GM19395 (cell line): Measurements from ENCODE around the gene CDH20.
A peak's percentile ranks its signal among the peaks of the same experiment; 100 is the strongest.

Experiments used
- ATAC-seq: cut with Tn5 transposase; IDR thresholded peaks from one replicate; pipeline ENCODE4 v1.9.1; 2021; ENCODE audit warnings: mild to moderate bottlenecking, moderate library complexity; ENCODE audit not compliant: unreplicated experiment

The CDH20 gene

DNA sequence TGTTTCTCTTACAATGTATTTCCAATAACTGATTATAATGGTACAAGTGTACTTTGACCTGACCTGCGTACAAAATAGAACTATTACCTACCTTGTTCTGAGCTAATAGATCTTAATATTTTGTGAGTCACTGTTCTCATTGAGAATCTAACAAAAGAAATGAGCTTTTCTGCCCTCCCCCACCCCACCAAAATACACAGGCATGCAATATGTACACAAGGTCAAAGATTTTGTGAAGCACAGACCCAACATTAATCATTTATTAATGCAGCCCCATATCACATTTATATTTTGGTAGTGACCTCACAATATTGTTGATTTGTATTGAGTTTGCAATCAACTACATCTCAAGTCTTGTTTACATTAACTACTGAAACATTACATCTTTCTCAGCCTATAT lies 86.5 kb downstream of the CDH20 start:
- ATAC-seq: no peak

DNA sequence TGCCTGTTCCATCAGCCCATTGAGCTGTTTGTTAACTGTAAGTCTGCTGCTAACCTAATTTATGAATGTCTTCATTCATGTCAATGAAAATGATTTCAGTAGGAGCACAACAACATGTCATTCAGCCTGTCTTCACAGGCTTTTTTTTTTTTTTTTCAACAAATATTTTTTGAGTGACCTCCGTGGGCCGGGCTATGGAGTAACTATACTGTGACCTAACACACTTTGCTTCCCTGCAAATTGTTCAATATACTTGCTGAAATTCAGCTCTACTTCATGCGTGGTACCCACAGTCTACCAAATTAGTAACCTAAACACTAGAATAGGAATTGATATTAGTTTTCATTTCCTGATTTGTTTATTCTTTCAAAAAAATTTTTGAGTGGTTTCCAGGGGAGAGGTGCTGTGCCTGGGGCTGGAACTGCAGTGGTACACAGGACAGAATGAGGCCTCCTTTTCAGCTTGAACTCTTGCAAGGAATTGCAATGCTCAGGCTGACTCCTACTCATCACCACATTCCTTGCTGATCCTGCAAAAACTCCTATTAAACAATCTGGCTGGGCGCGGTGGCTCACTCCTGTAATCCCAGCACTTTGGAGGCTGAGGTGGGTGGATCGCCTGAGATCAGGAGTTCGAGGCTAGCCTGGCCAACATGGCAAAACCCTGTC lies 87.1 kb downstream of the CDH20 start:
- ATAC-seq: no peak

DNA sequence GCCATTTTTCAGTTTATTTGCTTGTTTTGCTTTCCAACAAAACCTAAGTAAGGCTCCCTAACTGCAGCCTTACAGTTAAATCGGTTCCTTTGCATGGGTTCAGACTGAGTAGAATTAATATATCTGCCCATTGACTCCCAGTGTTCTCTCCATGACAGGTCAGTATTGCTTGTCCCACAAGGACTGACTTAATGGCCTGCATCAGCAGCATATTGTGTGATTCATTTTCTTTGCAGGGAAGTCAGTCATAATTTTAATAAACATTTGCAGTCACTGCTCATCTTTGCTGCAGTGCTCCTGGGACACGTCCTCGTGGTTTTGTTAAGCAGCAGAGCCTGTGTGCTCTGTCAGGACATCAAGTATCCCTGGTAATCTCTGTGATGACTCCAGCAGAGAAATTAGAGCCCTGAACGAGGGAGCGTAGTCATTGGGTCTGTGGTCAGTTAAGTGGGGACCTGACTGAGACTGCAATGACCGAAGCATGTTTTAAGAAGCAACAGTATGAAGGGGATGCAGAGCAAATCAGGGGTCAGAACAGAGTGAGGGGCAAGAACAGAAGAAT lies 93.3 kb downstream of the CDH20 start:
- no peak for ATAC-seq

DNA sequence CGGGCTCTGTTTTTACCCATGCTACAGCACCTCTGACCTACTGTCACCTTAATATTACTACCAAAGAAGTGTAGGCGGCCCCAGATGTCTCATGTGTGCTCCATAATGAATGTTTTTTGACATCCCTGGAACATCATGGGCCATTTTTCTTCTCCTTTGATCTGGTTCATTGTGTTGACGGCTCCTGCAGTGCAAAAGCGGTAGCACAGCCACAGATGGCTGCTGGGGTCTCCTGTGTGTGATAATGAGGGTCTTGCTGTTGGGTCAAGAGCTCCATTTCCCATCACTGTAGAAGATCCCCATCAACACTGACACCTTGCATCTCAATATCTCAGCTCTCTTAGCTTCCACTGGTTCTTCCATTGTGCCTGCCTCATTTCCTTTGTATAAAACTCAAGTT lies 95.0 kb downstream of the CDH20 start:
- ATAC-seq: no peak

- no peak for ATAC-seq
Measured at GRCh38 chr18:61432590-61432989, 99.4 kb downstream of the CDH20 start.

GRCh38 chr18:61435064-61435652 lies 101.9 kb downstream of the CDH20 start:
- ATAC-seq: peak; percentile 95

DNA sequence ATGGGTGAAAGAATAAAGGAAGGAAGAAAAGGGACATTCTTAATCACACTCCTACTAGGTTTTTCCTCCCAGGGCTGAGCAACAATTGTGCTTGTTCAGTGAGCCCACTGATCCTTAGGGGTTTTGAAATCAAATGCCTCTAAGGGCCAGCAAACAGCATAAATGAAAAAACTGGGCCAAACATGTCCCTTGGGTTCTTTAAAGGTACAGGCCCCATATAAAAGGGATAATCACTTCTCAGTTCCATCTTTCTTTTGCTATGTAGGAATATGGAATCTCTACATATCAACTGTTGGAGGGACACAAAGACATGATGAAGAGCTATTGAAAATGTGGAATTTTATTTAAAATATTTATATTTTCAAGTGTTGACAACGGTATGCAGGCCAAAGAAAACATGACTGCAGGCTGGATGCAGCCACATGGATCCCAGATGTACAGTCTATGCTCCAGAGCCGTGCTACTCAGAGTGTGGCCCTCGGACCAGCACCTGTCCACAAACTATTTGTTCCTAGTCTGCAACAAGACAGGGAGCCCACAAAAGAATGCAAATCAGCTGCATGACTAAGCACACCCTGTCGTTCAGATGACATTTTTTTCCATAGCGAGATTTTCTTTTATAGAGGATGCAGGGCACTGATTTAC lies 110.0 kb downstream of the CDH20 start:
- ATAC-seq: no peak

GRCh38 chr18:61448316-61448715 lies 115.1 kb downstream of the CDH20 start:
- peak; percentile 97 for ATAC-seq

DNA sequence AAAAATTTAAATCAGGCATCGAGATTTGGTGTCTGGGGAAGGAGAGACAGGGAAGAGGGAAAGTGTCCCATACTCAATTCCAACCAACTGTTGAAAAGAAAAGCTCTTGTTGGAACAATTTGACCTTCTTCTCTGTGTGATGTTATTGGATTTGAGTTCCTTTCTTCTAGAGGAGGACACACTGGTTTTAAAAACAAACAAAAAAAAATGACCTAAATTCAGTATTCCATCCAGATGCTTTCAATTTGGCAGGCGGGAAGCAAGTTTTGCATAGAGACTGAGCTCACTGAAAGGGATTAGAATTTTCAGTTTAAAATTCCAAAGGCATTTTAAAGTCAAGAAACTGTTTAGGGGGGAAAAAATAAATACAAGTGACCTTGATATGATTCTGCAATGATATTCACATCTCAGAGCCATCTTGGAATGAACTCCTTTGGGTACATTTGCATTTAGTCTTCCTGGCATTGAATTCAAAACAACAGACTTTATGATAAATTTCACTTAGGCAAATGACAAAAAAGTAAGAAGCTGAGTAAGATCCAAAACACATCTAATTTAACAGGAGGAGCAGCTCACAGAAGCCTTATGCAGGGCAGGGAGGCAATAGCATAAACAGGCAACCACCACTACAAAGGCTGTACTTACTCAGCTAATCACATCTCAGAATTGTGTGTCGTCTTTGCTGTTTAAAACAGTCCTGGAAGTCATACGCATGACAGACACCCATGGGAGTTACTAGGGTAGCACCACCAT lies 126.8 kb downstream of the CDH20 start:
- ATAC-seq: no peak

- ATAC-seq: no peak
Measured at GRCh38 chr18:61464551-61465142, 131.4 kb downstream of the CDH20 start.

DNA sequence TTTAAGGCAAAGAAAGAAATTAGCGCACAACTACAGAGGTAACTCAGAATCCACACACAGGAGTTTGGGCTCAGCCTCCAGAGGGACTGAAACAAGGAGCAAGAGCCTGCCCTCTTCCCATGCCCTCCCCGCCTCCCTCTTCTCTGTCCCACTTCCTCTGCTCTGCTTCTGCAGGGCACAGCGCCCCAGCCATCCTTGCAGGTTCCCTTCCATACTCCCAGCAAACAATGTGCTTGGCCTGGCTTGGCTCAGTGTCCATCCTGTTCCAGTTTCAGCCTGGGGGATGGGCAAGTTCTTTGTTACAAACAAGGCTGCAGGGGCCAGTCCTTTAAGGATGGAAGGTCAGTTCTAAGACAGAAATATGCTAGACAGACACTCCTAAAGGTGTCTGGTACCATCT lies 133.5 kb downstream of the CDH20 start:
- ATAC-seq: no peak

- ATAC-seq: no peak
Measured at GRCh38 chr18:61470031-61470674, 136.9 kb downstream of the CDH20 start.

- ATAC-seq: no peak
Measured at GRCh38 chr18:61471541-61471940, 138.3 kb downstream of the CDH20 start.

- ATAC-seq: no peak
Measured at GRCh38 chr18:61471942-61472341, 138.7 kb downstream of the CDH20 start.

GRCh38 chr18:61474341-61474740 lies 141.1 kb downstream of the CDH20 start:
- ATAC-seq: no peak

DNA sequence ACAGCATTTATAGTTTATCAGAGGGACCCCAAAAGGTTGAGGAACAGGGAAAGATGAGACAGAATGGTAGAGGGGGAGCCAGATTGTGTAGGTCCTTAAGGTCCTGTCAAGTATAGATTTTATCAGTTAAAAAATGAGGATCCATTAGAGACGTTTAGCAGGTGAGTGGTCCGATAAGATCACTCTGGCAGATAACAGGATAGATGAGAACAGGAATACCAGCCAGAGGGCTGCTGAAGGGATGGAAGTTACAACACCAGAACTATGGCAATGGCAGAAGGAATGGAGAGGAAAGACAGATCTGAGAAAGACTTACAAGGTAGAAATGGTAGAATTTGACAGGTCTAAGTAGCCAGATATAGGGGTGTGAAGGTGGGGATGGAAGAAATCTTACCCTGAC lies 141.7 kb downstream of the CDH20 start:
- ATAC-seq: no peak

GRCh38 chr18:61475931-61476330 lies 142.7 kb downstream of the CDH20 start:
- ATAC-seq: no peak

- no peak for ATAC-seq
Measured at GRCh38 chr18:61489334-61489733, 156.1 kb downstream of the CDH20 start.

- ATAC-seq: no peak
Measured at GRCh38 chr18:61496374-61496773, 163.1 kb downstream of the CDH20 start.

- no peak for ATAC-seq
Measured at GRCh38 chr18:61497422-61497821, 164.2 kb downstream of the CDH20 start.

DNA sequence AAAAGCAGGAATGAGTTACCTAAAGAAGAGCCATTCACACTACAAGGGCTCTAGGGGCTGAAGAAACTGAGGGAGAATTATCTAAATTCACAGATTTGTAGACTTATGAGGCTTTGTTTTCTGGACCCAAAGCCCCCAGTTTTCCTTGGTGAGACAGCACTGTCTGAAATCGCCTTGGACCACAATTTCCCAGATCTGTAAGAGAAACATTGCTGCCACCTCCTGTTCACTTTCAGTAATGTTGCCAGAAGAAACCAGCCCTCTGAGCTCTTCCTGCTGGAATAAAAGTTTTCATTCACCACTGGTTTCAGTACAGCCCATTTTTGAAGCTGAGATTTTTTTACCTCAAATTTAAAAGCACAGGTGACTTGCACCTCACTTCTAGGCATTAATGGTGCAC lies 169.2 kb downstream of the CDH20 start:
- peak; percentile 71 for ATAC-seq
